SU-DHL-6 (cell line): Measurements from ENCODE around the gene ZG16B.

Experiments
- H2AFZ ChIP-seq: fragments of 200-600 bp; sonication (generic); 2 replicates; pipeline ENCODE4 v1.6.1; 2014; ENCODE audit warnings: low read depth, mild to moderate bottlenecking, moderate library complexity, mixed read lengths, antibody characterized with exemption, low read length; ENCODE audit not compliant: severe bottlenecking
- H3F3A ChIP-seq: fragments of 200-600 bp; shearing (Covaris generic); 2 replicates; pipeline ENCODE4 v1.6.0; 2016; ENCODE audit warnings: antibody characterized with exemption, mild to moderate bottlenecking; ENCODE audit not compliant: insufficient read depth
- H3K27ac ChIP-seq: fragments of 200-600 bp; sonication (generic); 2 replicates; pipeline ENCODE4 v1.5.1; 2016; ENCODE audit warnings: low read depth, mild to moderate bottlenecking, low read length, moderate library complexity, mixed read lengths
- H3K27me3 ChIP-seq: fragments of 200-600 bp; sonication (generic), shearing (Covaris generic); 2 replicates; pipeline ENCODE4 v1.6.0; 2014; ENCODE audit warnings: mild to moderate bottlenecking, low read length
- H3K36me3 ChIP-seq: fragments of 200-600 bp; sonication (generic); 2 replicates; pipeline ENCODE4 v1.6.1; 2014; ENCODE audit warnings: mild to moderate bottlenecking, low read length, mixed read lengths
- H3K4me2 ChIP-seq: fragments of 300-600, 200-600 bp; shearing (Covaris generic), sonication (generic); 2 replicates; pipeline ENCODE4 v1.6.0; 2014; ENCODE audit warnings: low read length, low read depth, mild to moderate bottlenecking; ENCODE audit not compliant: poor library complexity, severe bottlenecking
- H3K4me3 ChIP-seq: fragments of 200-600 bp; sonication (generic); 2 replicates; pipeline ENCODE4 v1.5.1; 2014; ENCODE audit warnings: antibody characterized with exemption, low read length, mild to moderate bottlenecking, mixed read lengths; ENCODE audit not compliant: insufficient read depth, poor library complexity, severe bottlenecking
- H3K79me2 ChIP-seq: fragments of 200-600 bp; sonication (generic); 2 replicates; pipeline ENCODE4 v1.6.1; 2014; ENCODE audit warnings: mild to moderate bottlenecking, low read length, moderate library complexity; ENCODE audit not compliant: insufficient read depth
- H3K9ac ChIP-seq: fragments of 200-600 bp; sonication (generic); 2 replicates; pipeline ENCODE4 v1.7.0; 2014; ENCODE audit warnings: mild to moderate bottlenecking, low read length
- H3K9me2 ChIP-seq: fragments of 200-600 bp; sonication (generic); replicated peaks from 2 replicates; pipeline ENCODE4 v1.6.1; 2014; ENCODE audit warnings: low read length; ENCODE audit not compliant: insufficient read depth
- H3K9me3 ChIP-seq: fragments of 200-600 bp; sonication (generic); 2 replicates; pipeline ENCODE4 v1.6.1; 2014; ENCODE audit warnings: low read length, mixed read lengths; ENCODE audit not compliant: insufficient read depth
- H4K20me1 ChIP-seq: fragments of 200-600 bp; sonication (generic); 2 replicates; pipeline ENCODE4 v1.6.1; 2014; ENCODE audit warnings: low read depth, mild to moderate bottlenecking, antibody characterized with exemption, low read length, moderate library complexity, mixed read lengths
- EZH2phosphoT487 ChIP-seq: fragments of 200-600 bp; sonication (generic), shearing (Covaris generic); conservative IDR thresholded peaks from 2 replicates; pipeline ENCODE4 v1.6.1; 2018; ENCODE audit warnings: mild to moderate bottlenecking, antibody characterized with exemption, low read length, moderate library complexity, mixed read lengths
- TF ChIP-seq, protein P1 (sequence below): fragments of 200-600 bp; sonication (generic); IDR thresholded peaks from one replicate; pipeline ENCODE4 v1.5.1; 2017; ENCODE audit warnings: antibody characterized with exemption, mild to moderate bottlenecking, low read length, moderate library complexity; ENCODE audit not compliant: insufficient read depth, poor library complexity, severe bottlenecking

The ZG16B gene

GRCh38 chr16:2815299-2815771 is 14.8 kb upstream of the ZG16B start:
- no peak overlapping the region for H3K27ac ChIP-seq
- H3K36me3 ChIP-seq: no peaks in the 10 kb centered on the region
- H3K9me2 ChIP-seq: no peaks in the 10 kb centered on the region
- no peaks in the 10 kb centered on the region for H4K20me1 ChIP-seq
- no peak overlapping the region for H3K4me2 ChIP-seq
- TF ChIP-seq, protein P1, sequence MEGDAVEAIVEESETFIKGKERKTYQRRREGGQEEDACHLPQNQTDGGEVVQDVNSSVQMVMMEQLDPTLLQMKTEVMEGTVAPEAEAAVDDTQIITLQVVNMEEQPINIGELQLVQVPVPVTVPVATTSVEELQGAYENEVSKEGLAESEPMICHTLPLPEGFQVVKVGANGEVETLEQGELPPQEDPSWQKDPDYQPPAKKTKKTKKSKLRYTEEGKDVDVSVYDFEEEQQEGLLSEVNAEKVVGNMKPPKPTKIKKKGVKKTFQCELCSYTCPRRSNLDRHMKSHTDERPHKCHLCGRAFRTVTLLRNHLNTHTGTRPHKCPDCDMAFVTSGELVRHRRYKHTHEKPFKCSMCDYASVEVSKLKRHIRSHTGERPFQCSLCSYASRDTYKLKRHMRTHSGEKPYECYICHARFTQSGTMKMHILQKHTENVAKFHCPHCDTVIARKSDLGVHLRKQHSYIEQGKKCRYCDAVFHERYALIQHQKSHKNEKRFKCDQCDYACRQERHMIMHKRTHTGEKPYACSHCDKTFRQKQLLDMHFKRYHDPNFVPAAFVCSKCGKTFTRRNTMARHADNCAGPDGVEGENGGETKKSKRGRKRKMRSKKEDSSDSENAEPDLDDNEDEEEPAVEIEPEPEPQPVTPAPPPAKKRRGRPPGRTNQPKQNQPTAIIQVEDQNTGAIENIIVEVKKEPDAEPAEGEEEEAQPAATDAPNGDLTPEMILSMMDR: no peak
- no peak for TF ChIP-seq EZH2phosphoT487
- no peak overlapping the region for H3K9ac ChIP-seq
- no peaks in the 10 kb centered on the region for H3K9me3 ChIP-seq
- no peaks in the 10 kb centered on the region for H3K27me3 ChIP-seq
- no peak overlapping the region for H2AFZ ChIP-seq
- no peak overlapping the region for H3K4me3 ChIP-seq
- no peaks in the 10 kb centered on the region for H3F3A ChIP-seq
- H3K79me2 ChIP-seq: no peaks in the 10 kb centered on the region

GRCh38 chr16:2816751-2817339 is 13.3 kb upstream of the ZG16B start, which contains the start of gene PRSS21:
PRSS21 (plus strand) TSS chr16:2817237; CDS start chr16:2817269, 32 bp downstream.
- Histone ChIP-seq H3K27me3 (no peaks in the 10 kb centered on the region), H2AFZ (no peak within 1 kb of the TSS), H3K79me2 (no peaks in the 10 kb centered on the region), H3K4me2 (no peak within 1 kb of the TSS), H3K9ac (no peak within 1 kb of the TSS), H4K20me1 (no peaks in the 10 kb centered on the region), H3K9me2 (no peaks in the 10 kb centered on the region), H3K27ac (no peak within 1 kb of the TSS), H3K4me3 (no peak within 1 kb of the TSS), H3F3A (no peaks in the 10 kb centered on the region), H3K36me3 (no peaks in the 10 kb centered on the region), H3K9me3 (no peaks in the 10 kb centered on the region)
- no peak for TF ChIP-seq EZH2phosphoT487
- TF ChIP-seq, protein P1: no peak

GRCh38 chr16:2817340-2818271 is 12.5 kb upstream of the ZG16B start:
- no peak overlapping the region for H3K4me3 ChIP-seq
- no peak overlapping the region for H3K4me2 ChIP-seq
- H3K9ac ChIP-seq: no peak overlapping the region
- no peak overlapping the region for H3K27ac ChIP-seq
- TF ChIP-seq, protein P1: no peak
- no peak for TF ChIP-seq EZH2phosphoT487
- no peaks in the 10 kb centered on the region for H4K20me1 ChIP-seq
- H3K9me3 ChIP-seq: no peaks in the 10 kb centered on the region
- H3K9me2 ChIP-seq: no peaks in the 10 kb centered on the region
- no peaks in the 10 kb centered on the region for H3F3A ChIP-seq
- no peaks in the 10 kb centered on the region for H3K79me2 ChIP-seq
- H3K36me3 ChIP-seq: no peaks in the 10 kb centered on the region
- H3K27me3 ChIP-seq: no peaks in the 10 kb centered on the region
- no peak overlapping the region for H2AFZ ChIP-seq
